ENCODE results near the gene ALKBH4.

- TF ChIP-seq EP300 (IDR thresholded peaks at IDR 0.05) (no peak), CTCF (IDR thresholded peaks at IDR 0.05) (no peak), POLR2AphosphoS5 (IDR thresholded peaks at IDR 0.05) (no peak), POLR2A (IDR thresholded peaks at IDR 0.05) (no peak)
Observed at GRCh38 chr7:102453319-102453718, 11.3 kb downstream of the ALKBH4 start.
